Stimulated activated CD8-positive, alpha-beta memory T cell treated with anti-CD3 and anti-CD28 coated beads, Interleukin-2, amount 100 ng/mL, for 1 hour (primary cell): ENCODE results near the gene XAF1.
"Not testable (repeated sequence)": the region's sequence is repeated elsewhere in the genome, so short reads cannot be mapped to it uniquely, and the experiment has no call there.

ENCODE experiments used
- DNase-seq, 2 donors: peaks; one replicate each; pipeline ENCODE4 v3.0.0-alpha.2; 2020; ENCODE audit warnings: low read depth in 2 of 2

The XAF1 gene, protein sequence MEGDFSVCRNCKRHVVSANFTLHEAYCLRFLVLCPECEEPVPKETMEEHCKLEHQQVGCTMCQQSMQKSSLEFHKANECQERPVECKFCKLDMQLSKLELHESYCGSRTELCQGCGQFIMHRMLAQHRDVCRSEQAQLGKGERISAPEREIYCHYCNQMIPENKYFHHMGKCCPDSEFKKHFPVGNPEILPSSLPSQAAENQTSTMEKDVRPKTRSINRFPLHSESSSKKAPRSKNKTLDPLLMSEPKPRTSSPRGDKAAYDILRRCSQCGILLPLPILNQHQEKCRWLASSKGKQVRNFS

DNA sequence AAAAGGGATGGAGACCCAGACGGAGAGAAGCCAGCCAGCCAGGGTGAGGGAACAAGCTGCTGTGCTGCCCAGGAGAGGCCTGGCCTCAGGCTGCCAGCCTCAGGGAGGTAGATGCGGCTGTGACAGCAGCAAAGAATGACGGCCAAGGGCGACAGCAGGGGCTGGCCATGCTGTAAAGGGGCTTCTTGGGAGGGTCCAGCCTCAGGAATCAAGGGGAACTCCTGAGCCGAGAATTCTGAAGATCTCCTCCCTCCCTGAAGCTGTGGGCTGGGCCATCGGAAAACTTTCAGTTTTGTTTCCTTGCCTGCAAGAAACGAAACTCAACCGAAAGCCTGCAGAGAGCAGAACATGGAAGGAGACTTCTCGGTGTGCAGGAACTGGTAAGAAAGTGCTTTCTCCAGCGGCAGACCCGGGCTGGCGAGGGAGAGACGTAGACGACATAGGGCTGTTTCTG is at the start of gene XAF1:
Gene XAF1, plus strand, starts transcription at position 316 of the 454 bp plus-strand sequence. Its CDS starts 33 bp downstream, at position 349.
- peak; percentile 20 to 53 for DNase-seq

GRCh38 chr17:6706499-6706898 is 49.3 kb upstream of the XAF1 start:
- no peak for DNase-seq

GRCh38 chr17:6706996-6707395 is 48.9 kb upstream of the XAF1 start:
- no peak for DNase-seq

- no peak for DNase-seq
Measured at GRCh38 chr17:6708357-6708961, 47.4 kb upstream of the XAF1 start.

DNA sequence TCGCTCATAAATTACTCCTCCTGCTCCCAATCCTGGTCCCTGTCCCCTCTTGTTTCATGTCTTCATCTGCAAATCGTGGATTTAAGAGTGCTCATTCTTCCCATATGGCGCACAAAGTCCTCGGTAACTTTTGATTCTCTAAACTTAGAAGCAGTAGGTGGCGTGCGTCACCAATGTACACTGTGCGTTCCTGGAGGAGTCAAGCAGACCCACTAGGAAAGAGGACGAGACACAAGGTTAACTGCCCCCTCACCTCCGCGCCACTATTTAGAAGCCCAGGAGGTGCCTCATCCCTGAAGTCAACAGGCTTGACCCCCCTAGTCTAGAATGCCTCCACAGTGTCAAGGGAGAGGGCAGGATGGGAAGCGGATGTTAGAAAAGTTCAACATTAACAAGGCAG is 45.5 kb upstream of the XAF1 start:
- DNase-seq: no peak

DNA sequence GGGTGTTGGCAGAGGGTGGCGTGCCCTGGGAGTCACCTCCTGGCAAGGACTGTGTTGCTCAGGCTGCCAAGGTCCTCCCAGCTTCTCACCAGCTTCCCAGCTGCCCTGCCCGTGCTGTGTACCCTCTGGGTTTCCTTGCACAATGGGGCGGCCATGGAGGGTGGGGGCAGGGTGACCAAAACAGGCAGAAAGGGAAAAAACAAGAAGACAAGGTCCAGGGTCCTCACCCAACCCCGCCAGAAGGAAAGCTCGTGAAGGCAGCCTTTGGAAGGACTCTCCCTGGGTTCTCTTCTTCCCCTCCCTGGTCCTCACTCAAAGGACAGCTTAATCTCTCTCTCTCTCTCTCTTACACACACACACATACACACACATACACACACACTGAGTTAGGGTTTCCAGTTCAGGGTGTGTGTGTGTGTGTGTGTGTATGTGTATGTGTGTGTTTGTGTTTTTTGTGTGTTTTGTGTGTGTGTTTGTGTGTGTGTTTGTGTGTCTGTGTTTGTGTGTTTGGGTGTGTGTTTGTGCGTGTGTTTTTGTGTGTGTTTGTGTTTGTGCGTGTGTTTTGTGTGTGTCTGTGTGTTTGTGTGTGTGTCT is 44.7 kb upstream of the XAF1 start:
- DNase-seq: no peak

DNA sequence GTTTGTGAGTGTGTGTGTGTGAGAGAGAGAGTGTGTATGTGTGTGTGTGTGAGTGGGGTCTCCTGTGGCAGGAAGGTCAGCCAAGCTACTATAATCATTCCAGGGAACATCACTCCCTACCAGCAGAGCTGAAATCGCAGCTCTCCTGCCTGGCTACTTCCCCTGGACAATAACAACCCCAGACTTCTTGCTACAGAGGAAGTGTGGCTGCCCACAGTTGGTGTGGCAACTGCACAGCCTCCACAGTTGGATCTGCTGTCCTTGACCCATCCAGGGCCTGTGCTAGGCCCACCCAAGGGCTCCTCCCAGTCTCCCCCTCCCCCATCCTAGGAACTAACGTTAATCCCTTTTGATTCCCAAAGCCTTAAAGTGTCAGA is 44.2 kb upstream of the XAF1 start:
- no peak for DNase-seq

DNA sequence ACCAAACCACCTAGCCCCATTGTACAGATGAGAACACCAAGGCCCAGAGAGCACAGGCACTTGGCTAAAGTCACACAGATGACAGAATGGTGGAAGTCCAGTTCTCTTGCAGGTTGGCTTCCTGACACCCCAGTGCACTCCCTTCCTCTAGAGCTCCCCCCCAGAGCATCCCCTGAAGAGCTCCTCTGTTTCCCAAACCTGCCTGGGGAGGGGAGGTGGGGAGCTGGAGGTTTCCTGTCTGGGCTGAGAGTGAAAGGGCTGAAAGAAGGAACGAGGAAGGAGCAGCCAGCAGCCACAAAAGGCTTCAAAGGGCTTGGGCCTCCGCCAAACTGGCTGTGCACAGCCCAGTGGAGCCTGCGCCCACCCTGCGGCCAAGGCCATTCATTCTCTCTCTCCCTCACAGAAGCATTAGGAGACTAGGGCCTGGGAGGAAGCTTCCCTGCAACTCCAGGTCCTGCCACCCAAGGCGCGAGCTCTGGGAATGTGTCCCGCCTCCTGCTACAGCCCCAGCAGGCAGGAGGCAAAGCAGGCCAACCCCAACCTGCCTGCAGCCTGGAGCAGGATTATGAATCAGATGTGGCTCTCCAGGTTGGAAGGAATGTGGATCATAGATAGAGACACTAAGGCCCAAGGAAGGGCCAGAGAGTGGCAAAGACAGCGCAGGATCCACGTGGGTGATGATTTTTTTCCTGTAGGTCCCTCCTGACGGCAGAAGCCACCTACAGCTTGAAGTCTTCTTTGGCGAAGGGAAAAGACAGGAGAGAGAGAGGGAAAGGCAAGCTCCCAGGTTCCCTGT is 43.6 kb upstream of the XAF1 start:
- DNase-seq: no peak

- no peak for DNase-seq
Measured at GRCh38 chr17:6712854-6713129, 43.1 kb upstream of the XAF1 start.

- no peak for DNase-seq
Measured at GRCh38 chr17:6713130-6713917, 42.5 kb upstream of the XAF1 start, which contains the start of gene SLC13A5. SLC13A5 (minus strand) TSS chr17:6713369; CDS start chr17:6713333, 36 bp downstream.

- DNase-seq: no peak
Measured at GRCh38 chr17:6713918-6714271, 42.0 kb upstream of the XAF1 start.

DNA sequence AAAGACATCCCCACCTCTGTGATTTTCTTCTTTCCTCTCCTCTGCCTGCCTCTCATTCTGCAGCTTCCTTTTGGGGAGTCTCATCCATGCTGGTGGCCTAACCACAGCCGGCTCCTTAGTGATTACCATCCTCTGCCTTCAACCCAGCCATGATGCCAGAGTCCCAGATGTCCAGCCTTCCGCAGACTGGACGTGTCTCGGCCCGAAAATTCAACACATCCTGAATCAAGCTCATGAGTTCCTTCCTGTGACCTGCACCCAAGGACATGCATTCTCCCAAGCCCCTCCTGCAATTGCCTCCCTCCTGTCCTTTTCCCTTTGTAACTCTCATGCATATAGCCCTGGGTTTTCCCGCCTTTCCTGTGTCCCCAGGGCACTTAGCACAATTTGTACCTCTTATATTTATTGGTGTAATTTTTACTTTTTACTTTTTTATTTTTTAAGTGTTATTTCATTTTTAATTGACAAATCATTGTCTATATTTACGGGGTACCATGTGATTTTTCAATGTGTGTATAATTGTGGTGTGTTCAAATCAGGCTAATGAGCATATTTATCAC is 41.5 kb upstream of the XAF1 start:
- no peak for DNase-seq

DNA sequence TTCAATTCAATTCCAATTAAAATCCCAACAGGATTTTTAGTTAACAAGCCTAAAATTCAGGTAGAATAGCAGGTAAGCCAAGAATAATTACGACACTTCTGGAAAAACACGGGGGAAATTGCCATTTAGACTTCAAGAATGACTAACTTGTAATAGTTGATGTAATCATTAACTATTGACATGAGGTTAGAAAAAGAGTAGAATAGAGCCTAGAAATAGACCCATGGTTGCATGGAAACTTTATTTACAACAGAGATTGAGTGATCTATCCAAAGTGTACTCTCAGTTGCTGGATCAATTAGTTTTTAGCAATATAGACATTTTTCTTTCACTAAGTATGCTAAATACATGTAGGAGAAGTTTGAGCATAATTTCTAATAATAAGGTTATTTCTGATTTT is 39.1 kb upstream of the XAF1 start:
- DNase-seq: no peak

DNA sequence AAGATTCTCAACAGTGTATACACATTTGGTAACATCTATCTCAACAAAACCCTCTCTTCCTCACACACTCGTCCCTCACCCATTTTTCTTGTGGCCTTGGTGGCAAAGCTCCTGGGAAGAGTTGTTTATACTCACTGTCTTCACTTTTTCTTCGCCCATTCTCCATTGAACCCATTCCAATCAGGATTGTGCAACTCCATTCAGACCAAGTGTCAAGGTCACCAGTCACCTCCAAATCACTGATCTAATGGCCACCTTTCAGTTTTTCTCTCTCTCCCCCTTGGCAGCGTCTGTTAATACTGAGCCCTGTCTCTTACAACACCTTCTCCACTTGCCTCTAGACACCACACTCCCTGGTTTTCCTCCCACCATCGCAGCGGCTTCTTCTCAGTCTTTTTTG is 34.1 kb upstream of the XAF1 start:
- DNase-seq: no peak

- no peak for DNase-seq
Measured at GRCh38 chr17:6724009-6724408, 31.8 kb upstream of the XAF1 start.

DNA sequence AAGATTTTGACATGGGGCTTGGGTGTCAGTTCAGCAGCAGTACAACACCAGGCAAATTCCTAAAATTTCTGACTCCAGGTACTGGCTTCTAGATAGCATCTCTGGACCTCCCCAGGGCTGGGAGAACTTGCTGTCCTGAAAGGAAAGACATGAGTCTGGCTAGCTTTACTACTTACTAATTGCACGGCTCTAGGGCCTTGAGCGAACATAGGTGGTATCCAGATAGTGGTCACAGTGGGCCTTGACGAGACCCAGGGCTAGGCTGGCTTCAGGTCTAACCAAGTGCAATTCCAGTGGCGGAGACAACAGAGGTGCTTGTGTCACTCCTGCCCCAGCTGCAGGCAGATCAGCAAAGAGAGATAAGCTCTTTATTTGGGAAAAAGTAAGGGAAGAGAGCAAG is 26.3 kb upstream of the XAF1 start:
- no peak for DNase-seq

DNA sequence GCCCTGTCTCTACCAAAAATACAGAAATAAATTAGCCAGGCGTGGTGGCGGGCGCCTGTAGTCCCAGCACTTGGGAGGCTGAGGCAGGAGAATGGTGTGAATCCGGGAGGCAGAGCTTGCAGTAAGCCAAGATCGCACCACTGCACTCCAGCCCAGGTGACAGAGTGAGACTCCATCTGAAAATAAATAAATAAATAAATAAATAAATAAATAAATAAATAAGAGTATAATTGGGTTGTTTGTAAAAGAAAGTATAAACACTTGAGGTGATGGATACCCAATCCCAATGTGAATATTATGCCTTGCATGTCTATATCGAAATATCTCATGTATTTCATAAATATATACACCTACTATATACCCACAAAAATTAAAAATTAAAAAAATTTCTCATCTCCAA is 9.2 kb upstream of the XAF1 start:
- not testable (repeated sequence) for DNase-seq

DNA sequence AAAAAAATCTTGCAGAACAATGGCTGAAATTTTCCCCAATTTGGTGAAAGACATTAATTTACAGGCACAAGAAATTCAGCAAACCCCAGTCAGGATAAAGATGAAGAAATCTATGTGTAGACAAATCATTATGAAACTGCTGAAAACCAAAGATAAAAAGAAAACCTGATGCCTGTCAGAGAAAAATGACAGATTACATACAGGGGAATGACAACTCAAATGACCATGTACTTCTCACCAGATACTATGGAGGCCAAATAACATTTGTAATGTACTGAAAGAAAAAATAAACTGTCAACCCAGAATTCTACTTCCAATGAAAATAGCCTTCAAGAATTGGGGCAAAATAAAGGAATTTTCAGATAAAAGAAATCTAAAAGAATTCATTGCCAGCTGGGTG is 7.2 kb upstream of the XAF1 start:
- no peak for DNase-seq

DNA sequence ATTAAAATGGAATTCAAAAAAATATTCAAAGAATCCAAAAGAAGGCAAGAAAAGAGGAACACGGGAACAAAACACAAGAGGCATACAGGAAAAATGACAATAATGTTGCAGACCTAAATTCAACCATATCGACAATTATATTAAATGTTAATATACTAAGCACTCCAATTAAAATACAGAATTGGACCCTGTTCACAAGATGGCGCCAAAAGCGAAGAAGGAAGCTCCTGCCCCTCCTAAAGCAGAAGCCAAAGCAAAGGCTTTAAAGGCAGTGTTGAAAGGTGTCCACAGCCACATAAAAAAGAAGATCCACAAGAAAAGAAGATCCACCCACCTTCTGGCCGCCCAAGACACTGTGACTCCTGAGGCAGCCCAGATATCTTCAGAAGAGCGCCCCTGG is 6.3 kb upstream of the XAF1 start:
- DNase-seq: no peak

DNA sequence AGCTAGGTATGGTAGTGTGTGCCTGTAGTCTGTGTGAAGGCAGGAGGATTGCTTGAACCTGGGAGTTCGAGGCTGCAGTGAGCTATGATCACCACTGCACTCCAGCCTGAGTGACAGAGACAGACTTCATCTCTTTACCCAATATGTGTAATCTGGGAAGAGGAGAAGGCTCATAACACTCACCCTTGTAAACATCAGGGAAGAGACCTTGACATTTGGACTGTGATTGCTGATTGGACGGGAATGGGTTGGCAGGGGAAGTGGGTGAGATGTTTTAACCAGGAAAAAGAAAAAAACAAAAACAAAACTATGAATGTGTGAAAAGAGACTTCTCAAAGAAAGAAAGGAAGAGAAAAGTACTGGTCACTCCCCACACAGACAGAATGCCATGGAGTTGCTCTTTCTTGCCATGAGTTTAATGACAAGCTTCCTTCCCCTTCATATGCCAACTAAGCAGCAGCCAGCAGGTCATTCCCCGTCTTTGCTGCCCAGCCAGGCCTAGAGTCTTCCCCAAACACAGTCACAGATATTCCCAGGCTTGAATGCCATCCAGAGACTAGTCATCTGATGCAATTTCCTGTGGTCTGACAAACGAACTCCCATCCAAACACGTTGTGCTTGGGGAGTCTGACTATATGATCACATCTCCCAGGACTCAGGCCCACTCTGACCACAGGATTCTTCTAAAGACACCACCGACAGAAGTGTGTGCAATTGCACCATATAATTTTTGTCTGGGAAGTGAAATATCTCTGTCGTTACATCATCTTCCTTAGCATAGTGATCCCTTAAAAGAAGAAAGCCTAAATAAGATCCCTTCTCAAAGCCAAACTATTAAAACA is 3.6 kb upstream of the XAF1 start:
- DNase-seq: no peak

GRCh38 chr17:6753006-6753445 is 2.8 kb upstream of the XAF1 start:
- DNase-seq: peak; percentile 26 to 60
